OCI-LY3 (cell line): ENCODE results near the gene NCOA5.

ENCODE experiments used
- EZH2phosphoT487 ChIP-seq: fragments of 200-600 bp; shearing (Covaris generic); IDR thresholded peaks from 2 replicates; pipeline ENCODE4 v1.6.1; 2018; ENCODE audit warnings: antibody characterized with exemption, mixed run types, low read depth
- TF ChIP-seq, protein P1 (sequence below): fragments of 200-600, 300-600 bp; sonication (generic); IDR thresholded peaks from 2 replicates; pipeline ENCODE4 v1.5.1; 2014; ENCODE audit warnings: antibody characterized with exemption, low read length, low read depth

DNA sequence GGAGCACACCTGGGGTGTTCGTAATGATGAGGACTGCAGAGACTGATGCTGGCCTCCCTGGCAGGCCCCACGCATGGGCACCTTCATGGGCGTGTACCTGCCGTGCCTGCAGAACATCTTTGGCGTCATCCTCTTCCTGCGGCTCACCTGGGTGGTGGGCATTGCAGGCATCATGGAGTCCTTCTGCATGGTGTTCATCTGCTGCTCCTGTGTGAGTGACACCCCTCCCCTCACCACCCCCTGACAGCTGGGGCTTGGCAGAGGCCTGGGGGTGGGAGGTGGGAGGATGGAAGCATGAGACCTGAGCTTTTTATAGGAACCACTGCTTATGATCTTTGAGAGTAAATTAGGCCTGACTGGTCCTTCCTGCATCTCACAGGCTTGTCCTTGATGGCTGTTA lies 54.0 kb downstream of the NCOA5 start:
- TF ChIP-seq, protein P1, sequence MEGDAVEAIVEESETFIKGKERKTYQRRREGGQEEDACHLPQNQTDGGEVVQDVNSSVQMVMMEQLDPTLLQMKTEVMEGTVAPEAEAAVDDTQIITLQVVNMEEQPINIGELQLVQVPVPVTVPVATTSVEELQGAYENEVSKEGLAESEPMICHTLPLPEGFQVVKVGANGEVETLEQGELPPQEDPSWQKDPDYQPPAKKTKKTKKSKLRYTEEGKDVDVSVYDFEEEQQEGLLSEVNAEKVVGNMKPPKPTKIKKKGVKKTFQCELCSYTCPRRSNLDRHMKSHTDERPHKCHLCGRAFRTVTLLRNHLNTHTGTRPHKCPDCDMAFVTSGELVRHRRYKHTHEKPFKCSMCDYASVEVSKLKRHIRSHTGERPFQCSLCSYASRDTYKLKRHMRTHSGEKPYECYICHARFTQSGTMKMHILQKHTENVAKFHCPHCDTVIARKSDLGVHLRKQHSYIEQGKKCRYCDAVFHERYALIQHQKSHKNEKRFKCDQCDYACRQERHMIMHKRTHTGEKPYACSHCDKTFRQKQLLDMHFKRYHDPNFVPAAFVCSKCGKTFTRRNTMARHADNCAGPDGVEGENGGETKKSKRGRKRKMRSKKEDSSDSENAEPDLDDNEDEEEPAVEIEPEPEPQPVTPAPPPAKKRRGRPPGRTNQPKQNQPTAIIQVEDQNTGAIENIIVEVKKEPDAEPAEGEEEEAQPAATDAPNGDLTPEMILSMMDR: no peak
- no peak for TF ChIP-seq EZH2phosphoT487
